Adrenal gland (tissue), 12 donors: Measurements from ENCODE around the gene CCDC124. TPM values are rescaled to one million over a fixed set of nuclear protein-coding genes. Genes with fewer than 3 reads are reported as not detected.
A peak's percentile ranks its signal among the peaks of the same experiment; 100 is the strongest.

ENCODE experiments used
- DNase-seq, 7 donors: peaks; one replicate each; pipeline ENCODE4 v3.0.0-alpha.2; 2019 to 2020
- H3K27ac ChIP-seq, 5 donors: fragments of 200-600 bp; sonication (generic) in 4 of 5; 1 replicate in 3 of 5; 2 replicates in 2 of 5; pipeline versions ENCODE4 v1.5.1 to v1.8.0; 2016 to 2020; ENCODE audit warnings: mild to moderate bottlenecking in 1 of 5
- H3K27me3 ChIP-seq: fragments of 200-600 bp; 2 replicates; pipeline ENCODE4 v1.8.0; 2021
- H3K36me3 ChIP-seq, 2 donors: fragments of 200-600 bp; replicated peaks in 1 of 2; 1 replicate in 1 of 2; 2 replicates in 1 of 2; pipeline versions ENCODE4 v1.5.1 to v1.8.0; 2018 to 2022
- H3K4me1 ChIP-seq, 2 donors: fragments of 200-600 bp; replicated peaks in 1 of 2; 1 replicate in 1 of 2; 2 replicates in 1 of 2; pipeline versions ENCODE4 v1.5.1 to v1.8.0; 2018 to 2021
- H3K4me3 ChIP-seq, 4 donors: fragments of 200-600 bp; sonication (generic) in 3 of 4; one replicate each; pipeline ENCODE4 v1.5.1; 2016 to 2018
- H3K9me3 ChIP-seq, 3 donors: fragments of 200-600 bp; sonication (generic) in 1 of 3; replicated peaks in 1 of 3; 1 replicate in 2 of 3; 2 replicates in 1 of 3; pipeline versions ENCODE4 v1.5.1 to v1.8.0; 2016 to 2021
- CTCF ChIP-seq, 6 experiments: fragments of 450-650 bp in 4 of 6; fragments of 200-600 bp in 2 of 6; sonication (generic) in 1 of 6; IDR thresholded peaks; 1 replicate in 5 of 6; 2 replicates in 1 of 6; pipeline versions ENCODE4 v1.5.1 to v1.8.0; 2016 to 2021; ENCODE audit warnings: antibody characterized with exemption in 6 of 6, mild to moderate bottlenecking in 2 of 6, moderate library complexity in 1 of 6
- POLR2A ChIP-seq, 2 donors: fragments of 450-650 bp; IDR thresholded peaks; one replicate each; pipeline ENCODE4 v1.6.1; 2017; ENCODE audit warnings: antibody characterized with exemption in 2 of 2, mild to moderate bottlenecking in 2 of 2, moderate library complexity in 1 of 2
- WGBS, 4 donors: extraction: QIAGEN DNeasy Blood & Tissue Kit in 2 of 4; methylation state at CpG; one replicate each; pipeline versions ENCODE4 v1.1.5 to v1.1.7; 2013 to 2017; 5-methylcytosine and 5-hydroxymethylcytosine counted together
- intact Hi-C, 2 donors: fragments of 100-400 bp; cut with DNase I; formaldehyde crosslinking; loops; one replicate each; pipeline versions ENCODE4 v1.14.1 to v1.15.0; 2022 to 2023
- polyA plus RNA-seq, 3 donors: library from polyadenylated mRNA; stranded (reverse); fragments of 200-250 nt in 2 of 3; fragments of 350-450 nt in 1 of 3; fragmentation: Illumina TruSeq in 1 of 3; extraction: RNeasy Lipid Tissue Mini Kit (QIAGEN cat#74804) in 1 of 3; gene quantifications; one replicate each; pipeline ENCODE4 v1.2.3, GENCODE V29; 2013 to 2014
- total RNA-seq, 9 donors: library from RNA; depleted of rRNA in 4 of 9; stranded (reverse); fragments of >200 nt in 4 of 9; fragments of 120-200 nt in 1 of 9; fragmentation: NEBNext Ultra II Directional in 1 of 9; extraction: Animal tissue kit (Norgen Biotek cat#: 25700) in 1 of 9; gene quantifications; one replicate each; pipeline versions ENCODE4 v1.1.0 to v1.2.4, GENCODE V29; 2013 to 2023
- donor health status: healthy with polysubstance abuse.
- donor health status: Bipolar disorder and iron deficiency.
- donor health status: DM: yes; HTN: yes; CAD: no.
- donor health status: DM: no; HTN: no; CAD: no.
- donor health status: DM: no; HTN: no; CAD: no.
- donor health status: DM: yes; HTN: yes; CAD: no.

CCDC124 gene
- total and polyA plus RNA-seq, 12 donors, result 11.3 to 143 (median 65.9) TPM

- Histone ChIP-seq H3K27me3 (no peaks in the 10 kb centered on the region), H3K4me1 (peaks cover 0 to 14% of the 10 kb centered on the region in 2 donors), H3K36me3 (peaks cover 0 to 6% of the 10 kb centered on the region in 2 donors), H3K9me3 (no peaks in the 10 kb centered on the region), H3K27ac (peak overlapping the region in 1 of 5 donors; percentile 8), H3K4me3 (peak overlapping the region in 1 of 4 donors; percentile 11)
- WGBS, 4 donors, result 53 to 63% (median 58%) methylated on average over 21 to 57 of the region's 57 CpGs
- no peak for TF ChIP-seq CTCF (IDR thresholded peaks at IDR 0.05)
- TF ChIP-seq POLR2A (IDR thresholded peaks at IDR 0.05), result no peak
- intact Hi-C loops, result loop anchor here in 1 of 2 donors (10.0 kb wide), 1 partner anchor 121 kb away; no protein-coding TSS in a partner anchor
- DNase-seq, result peak in 6 of 7 donors; percentile 46 to 69 (median 52)
Observed at GRCh38 chr19:17943274-17944221, 10.7 kb downstream of the CCDC124 start.

- Histone ChIP-seq H3K36me3 (no peaks in the 10 kb centered on the region), H3K27ac (peak overlapping the region in 1 of 5 donors; percentile 8), H3K4me1 (peaks cover 0 to 21% of the 10 kb centered on the region in 2 donors), H3K4me3 (no peak overlapping the region), H3K27me3 (no peaks in the 10 kb centered on the region), H3K9me3 (no peaks in the 10 kb centered on the region)
- 32 to 55% (median 45%) methylated on average over 4 of the region's 4 CpGs for WGBS, 4 donors
- intact Hi-C loops, result loop anchor here in 1 of 2 donors (10.0 kb wide), 1 partner anchor 120 kb away; no protein-coding TSS in a partner anchor
- peak; percentile 62 to 77 (median 73) for DNase-seq
- TF ChIP-seq CTCF (IDR thresholded peaks at IDR 0.05) (no peak), POLR2A (IDR thresholded peaks at IDR 0.05) (no peak)
Observed at GRCh38 chr19:17944301-17944700, 11.5 kb downstream of the CCDC124 start.

GRCh38 chr19:17946965-17947784 is 14.4 kb downstream of the CCDC124 start:
- WGBS, 4 donors, result 18 to 28% (median 22%) methylated on average over 17 to 29 of the region's 29 CpGs
- peak overlapping the region in 1 of 4 donors; percentile 84 for H3K4me3 ChIP-seq
- TF ChIP-seq CTCF (IDR thresholded peaks at IDR 0.05) (no peak), POLR2A (IDR thresholded peaks at IDR 0.05) (no peak)
- no peaks in the 10 kb centered on the region for H3K36me3 ChIP-seq
- H3K9me3 ChIP-seq, result no peaks in the 10 kb centered on the region
- H3K27me3 ChIP-seq, result peaks cover 20% of the 10 kb centered on the region
- H3K27ac ChIP-seq, result peak overlapping the region in 1 of 5 donors; percentile 18
- peak in 2 of 7 donors; percentile 19 to 25 for DNase-seq
- peaks cover 0 to 41% of the 10 kb centered on the region in 2 donors for H3K4me1 ChIP-seq
- intact Hi-C loops, result loop anchor here in 1 of 2 donors (10.0 kb wide), 1 partner anchor 118 kb away; no protein-coding TSS in a partner anchor
